ENCODE results near the gene SYCP2.

- TF ChIP-seq CTCF (IDR thresholded peaks at IDR 0.05): no peak
- TF ChIP-seq POLR2A (IDR thresholded peaks at IDR 0.05): no peak
Measured at GRCh38 chr20:59836767-59837166, 96.7 kb downstream of the SYCP2 start.
